Right atrium auricular region (tissue), 2 donors: ENCODE measurements around the gene AQP7. TPM values are rescaled to one million over a fixed set of nuclear protein-coding genes. Genes with fewer than 3 reads are reported as not detected.

Experiments
- DNase-seq: peaks from one replicate; pipeline ENCODE4 v3.0.0-alpha.2; 2019; ENCODE audit warnings: low spot score
- H3K27ac ChIP-seq, 2 donors: fragments of 200-600 bp; sonication (generic); 1 replicate in 1 of 2; 2 replicates in 1 of 2; pipeline ENCODE4 v1.5.1; 2016 to 2019
- H3K27me3 ChIP-seq, 2 donors: fragments of 200-600 bp; sonication (generic); one replicate each; pipeline versions ENCODE4 v1.5.1 to v1.6.0; 2017 to 2019
- H3K36me3 ChIP-seq: fragments of 200-600 bp; sonication (generic); one replicate; pipeline ENCODE4 v1.5.1; 2016
- H3K4me1 ChIP-seq, 2 donors: fragments of 200-600 bp; sonication (generic); one replicate each; pipeline versions ENCODE4 v1.5.1 to v1.6.0; 2017 to 2019
- H3K4me3 ChIP-seq, 2 donors: fragments of 200-600 bp; sonication (generic); 1 replicate in 1 of 2; 2 replicates in 1 of 2; pipeline ENCODE4 v1.5.1; 2017 to 2019; ENCODE audit warnings: mild to moderate bottlenecking in 1 of 2, moderate library complexity in 1 of 2
- H3K9me3 ChIP-seq, 2 donors: fragments of 200-600 bp; sonication (generic); one replicate each; pipeline ENCODE4 v1.5.1; 2019
- total RNA-seq, 2 donors: library from RNA; depleted of rRNA; stranded (reverse); fragments of >200 nt; gene quantifications; one replicate each; pipeline ENCODE4 v1.1.0, GENCODE V29; 2016
- TF ChIP-seq, protein P1 (sequence below), 2 donors: fragments of 200-600 bp; sonication (generic); IDR thresholded peaks; one replicate each; pipeline ENCODE4 v1.5.1; 2019; ENCODE audit warnings: antibody characterized with exemption in 2 of 2

AQP7 gene
- total RNA-seq, 2 donors from 2014 or later = 58.4 to 74.9 TPM

DNA sequence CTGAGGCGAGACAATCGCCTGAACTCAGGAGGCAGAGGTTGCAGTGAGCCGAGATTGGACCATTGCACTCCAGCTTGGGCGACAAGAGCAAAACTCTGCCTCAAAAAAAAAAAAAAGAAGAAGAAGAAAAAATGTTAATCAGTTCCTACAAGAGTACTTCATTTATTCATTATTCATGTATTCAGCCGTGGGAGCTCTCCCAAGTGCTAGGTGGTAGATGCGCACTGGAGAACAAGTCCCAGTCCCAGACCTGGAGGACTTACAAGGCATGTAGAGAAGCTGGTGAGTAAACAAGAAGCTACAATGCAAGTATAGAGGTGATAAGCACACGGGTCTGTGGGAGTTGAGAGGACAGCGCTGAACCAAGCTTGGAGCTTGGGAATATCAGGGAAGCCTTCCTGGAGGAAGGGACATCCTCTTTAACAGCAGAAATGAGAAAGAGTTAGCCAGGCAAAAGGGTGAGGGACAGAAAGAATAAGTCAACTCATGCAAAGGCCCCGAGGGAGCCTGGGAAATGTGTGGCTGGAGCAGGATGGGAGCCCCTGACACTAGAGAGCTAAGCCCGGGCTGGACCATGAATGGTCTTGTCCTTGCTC, 17.4 kb upstream of the AQP7 start:
- Histone ChIP-seq H3K9me3 (no peaks in the 10 kb centered on the region), H3K4me3 (no peak overlapping the region), H3K27ac (no peak overlapping the region), H3K27me3 (no peaks in the 10 kb centered on the region), H3K36me3 (no peaks in the 10 kb centered on the region), H3K4me1 (peaks cover 0 to 8% of the 10 kb centered on the region in 2 donors)
- TF ChIP-seq, protein P1, sequence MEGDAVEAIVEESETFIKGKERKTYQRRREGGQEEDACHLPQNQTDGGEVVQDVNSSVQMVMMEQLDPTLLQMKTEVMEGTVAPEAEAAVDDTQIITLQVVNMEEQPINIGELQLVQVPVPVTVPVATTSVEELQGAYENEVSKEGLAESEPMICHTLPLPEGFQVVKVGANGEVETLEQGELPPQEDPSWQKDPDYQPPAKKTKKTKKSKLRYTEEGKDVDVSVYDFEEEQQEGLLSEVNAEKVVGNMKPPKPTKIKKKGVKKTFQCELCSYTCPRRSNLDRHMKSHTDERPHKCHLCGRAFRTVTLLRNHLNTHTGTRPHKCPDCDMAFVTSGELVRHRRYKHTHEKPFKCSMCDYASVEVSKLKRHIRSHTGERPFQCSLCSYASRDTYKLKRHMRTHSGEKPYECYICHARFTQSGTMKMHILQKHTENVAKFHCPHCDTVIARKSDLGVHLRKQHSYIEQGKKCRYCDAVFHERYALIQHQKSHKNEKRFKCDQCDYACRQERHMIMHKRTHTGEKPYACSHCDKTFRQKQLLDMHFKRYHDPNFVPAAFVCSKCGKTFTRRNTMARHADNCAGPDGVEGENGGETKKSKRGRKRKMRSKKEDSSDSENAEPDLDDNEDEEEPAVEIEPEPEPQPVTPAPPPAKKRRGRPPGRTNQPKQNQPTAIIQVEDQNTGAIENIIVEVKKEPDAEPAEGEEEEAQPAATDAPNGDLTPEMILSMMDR (IDR thresholded peaks at IDR 0.05) = no peak
- DNase-seq = no peak

DNA sequence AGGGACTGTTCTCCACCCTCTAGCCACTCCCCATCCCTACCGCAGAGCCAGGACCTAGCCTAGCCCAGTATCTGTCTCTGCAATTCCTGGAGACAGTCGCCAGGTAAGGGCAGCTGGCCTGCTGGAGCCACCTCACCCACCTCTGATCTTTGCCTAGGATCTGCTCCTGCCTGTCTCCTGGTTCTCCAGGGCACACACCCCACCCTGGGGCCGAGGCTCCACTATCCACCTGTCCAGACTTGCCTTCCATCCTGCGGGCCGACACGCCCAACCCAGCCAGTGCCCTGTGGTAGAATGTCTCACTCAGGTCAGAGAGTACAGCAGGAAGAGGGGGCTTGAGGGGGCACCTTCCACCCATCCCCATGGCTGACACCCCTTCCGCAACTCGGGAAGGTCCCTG, 15.7 kb upstream of the AQP7 start:
- H3K4me1 ChIP-seq = peaks cover 0 to 10% of the 10 kb centered on the region in 2 donors
- DNase-seq = no peak
- TF ChIP-seq, protein P1 (IDR thresholded peaks at IDR 0.05) = no peak
- no peaks in the 10 kb centered on the region for H3K27me3 ChIP-seq
- H3K9me3 ChIP-seq = no peaks in the 10 kb centered on the region
- H3K27ac ChIP-seq = no peak overlapping the region
- H3K36me3 ChIP-seq = no peaks in the 10 kb centered on the region
- no peak overlapping the region for H3K4me3 ChIP-seq

DNA sequence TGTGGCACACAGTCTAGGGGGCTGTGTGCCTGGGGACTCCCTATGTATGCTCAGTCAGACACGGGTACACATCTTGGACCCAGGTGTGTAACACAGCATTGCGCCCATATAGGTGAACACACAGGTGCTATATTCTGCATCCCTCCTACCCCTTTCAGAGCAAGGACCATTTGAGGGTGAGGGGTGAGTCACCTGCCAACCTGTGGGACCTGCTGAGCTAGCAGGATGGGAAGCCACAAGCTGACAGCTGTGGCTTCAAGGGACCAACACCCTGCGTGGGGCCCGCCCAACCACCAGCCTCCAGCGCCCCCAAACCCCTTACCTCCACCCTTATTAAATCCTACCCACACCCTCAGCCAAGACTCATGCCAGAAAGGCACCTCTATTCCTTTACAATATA, 14.6 kb upstream of the AQP7 start:
- no peaks in the 10 kb centered on the region for H3K9me3 ChIP-seq
- H3K27ac ChIP-seq = no peak overlapping the region
- no peak overlapping the region for H3K4me3 ChIP-seq
- H3K36me3 ChIP-seq = no peaks in the 10 kb centered on the region
- no peak for DNase-seq
- no peaks in the 10 kb centered on the region for H3K27me3 ChIP-seq
- TF ChIP-seq, protein P1 (IDR thresholded peaks at IDR 0.05) = no peak
- peaks cover 0 to 10% of the 10 kb centered on the region in 2 donors for H3K4me1 ChIP-seq

DNA sequence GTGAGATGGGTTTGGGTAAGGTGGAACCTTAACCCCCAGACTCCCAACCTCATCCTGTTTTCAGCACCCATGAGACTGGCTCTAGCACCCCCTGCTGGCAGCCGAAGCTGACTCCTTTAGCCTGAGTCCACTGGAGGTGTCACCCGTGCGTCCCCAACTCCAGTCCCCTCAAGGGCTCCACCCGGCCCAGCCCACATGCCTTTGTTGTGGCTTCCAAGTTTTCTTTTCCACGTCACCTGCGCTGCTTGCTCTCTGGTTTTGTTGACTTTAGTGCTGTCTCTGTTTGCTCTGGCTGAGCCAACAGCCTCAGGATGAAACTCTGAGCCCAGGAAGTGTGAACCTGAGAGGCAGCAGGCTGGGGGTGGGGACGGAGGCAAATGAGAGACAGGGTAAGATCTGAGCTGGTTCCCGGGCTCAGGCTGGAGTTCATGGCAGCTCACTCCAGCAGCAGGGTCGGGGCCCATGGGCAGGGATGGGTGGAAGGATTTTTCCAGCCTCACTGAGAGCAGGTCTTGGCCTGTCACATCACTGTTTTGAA, 13.2 kb upstream of the AQP7 start:
- TF ChIP-seq, protein P1 (IDR thresholded peaks at IDR 0.05) = peak; percentile 62 to 79
- no peak overlapping the region for H3K4me3 ChIP-seq
- no peaks in the 10 kb centered on the region for H3K27me3 ChIP-seq
- H3K9me3 ChIP-seq = no peaks in the 10 kb centered on the region
- no peak overlapping the region for H3K27ac ChIP-seq
- peak; percentile 69 for DNase-seq
- peaks cover 0 to 10% of the 10 kb centered on the region in 2 donors for H3K4me1 ChIP-seq
- H3K36me3 ChIP-seq = no peaks in the 10 kb centered on the region

DNA sequence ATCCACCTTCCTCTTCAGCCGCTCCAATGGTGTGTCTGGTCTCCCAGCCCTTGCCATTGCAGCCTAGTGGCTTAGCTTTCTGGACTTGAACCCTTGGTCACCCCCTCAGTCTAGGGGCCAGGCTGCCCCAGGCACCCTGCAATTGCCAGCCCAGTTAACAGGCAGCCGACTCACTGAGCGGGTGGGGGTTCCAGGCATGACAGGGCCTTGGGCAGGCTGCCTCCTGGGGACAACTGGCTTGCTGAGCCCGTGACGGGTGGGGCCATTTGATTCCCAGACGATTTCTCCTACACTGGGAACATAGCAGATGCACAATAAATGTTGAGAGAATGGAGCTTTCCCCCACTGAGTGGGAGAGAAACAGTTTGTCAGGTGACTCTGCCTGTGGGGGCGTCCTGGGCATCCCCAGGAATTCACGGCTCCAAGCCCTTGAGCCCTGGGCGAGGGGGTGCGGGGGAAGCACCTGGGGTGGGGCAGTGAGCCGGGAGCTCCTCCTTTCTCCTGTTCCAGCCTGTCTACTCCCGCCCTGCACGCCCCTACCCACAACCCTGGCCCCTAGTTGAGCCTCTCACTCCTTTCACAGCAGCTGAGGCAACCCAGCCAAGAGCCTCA, 12.6 kb upstream of the AQP7 start:
- Histone ChIP-seq H3K27me3 (no peaks in the 10 kb centered on the region), H3K27ac (no peak overlapping the region), H3K9me3 (no peaks in the 10 kb centered on the region), H3K4me3 (no peak overlapping the region), H3K36me3 (no peaks in the 10 kb centered on the region), H3K4me1 (peaks cover 0 to 10% of the 10 kb centered on the region in 2 donors)
- TF ChIP-seq, protein P1 (IDR thresholded peaks at IDR 0.05) = no peak
- no peak for DNase-seq
